SK-N-SH (cell line): ENCODE data around the gene SLC6A20. TPM values are rescaled to one million over a fixed set of nuclear protein-coding genes. Genes with fewer than 3 reads are reported as not detected.

Source experiments
- CTCF ChIA-PET: fragments of 300-600, 350-600 bp; formaldehyde crosslinking; extraction: SDS; loops from one replicate; lab custom pipeline; 2021; lab: Yijun Ruan, JAX
- POLR2A ChIA-PET: fragments of 350-600 bp; sonication (Branson Sonifier 250); formaldehyde crosslinking; extraction: SDS; loops from one replicate; lab custom pipeline; 2020; ENCODE audit warnings: antibody characterized with exemption, inconsistent platforms; lab: Yijun Ruan, JAX
- DNase-seq: peaks from one replicate; pipeline ENCODE4 v3.0.0; 2012
- H2AFZ ChIP-seq: fragments of 200-600 bp; sonication (generic); 2 replicates; pipeline ENCODE4 v1.8.1; 2016; ENCODE audit warnings: antibody characterized with exemption, mild to moderate bottlenecking, low read depth
- H3F3A ChIP-seq: fragments of 200-600 bp; sonication (generic); replicated peaks from 2 replicates; pipeline ENCODE3; 2016; ENCODE audit warnings: antibody characterized with exemption, mild to moderate bottlenecking; ENCODE audit not compliant: insufficient read depth
- H3K27ac ChIP-seq, 2 experiments: fragments of 200-500 bp in 1 of 2; fragments of 200-600 bp in 1 of 2; sonication (Bioruptor generic) in 1 of 2; sonication (generic), shearing (Covaris generic) in 1 of 2; 2 replicates each; pipeline versions ENCODE4 v1.5.1 to v1.6.1; 2014 to 2016; ENCODE audit warnings: low read depth in 2 of 2, inconsistent platforms in 1 of 2, low read length in 1 of 2, mild to moderate bottlenecking in 1 of 2, mixed read lengths in 1 of 2
- H3K27me3 ChIP-seq: fragments of 200-600 bp; sonication (generic), shearing (Covaris generic); 2 replicates; pipeline ENCODE4 v1.6.1; 2016; ENCODE audit warnings: mixed run types; ENCODE audit not compliant: insufficient read depth
- H3K36me3 ChIP-seq, 2 experiments: fragments of 200-500 bp in 1 of 2; fragments of 200-600 bp in 1 of 2; sonication (Bioruptor generic) in 1 of 2; sonication (generic) in 1 of 2; replicated peaks in 1 of 2; 2 replicates each; pipeline versions ENCODE3 to v1.5.1; 2014 to 2016; ENCODE audit warnings: low read length in 1 of 2, mild to moderate bottlenecking in 1 of 2; ENCODE audit not compliant: insufficient read depth in 2 of 2, control insufficient read depth in 1 of 2
- H3K4me1 ChIP-seq, 2 experiments: fragments of 200-500 bp in 1 of 2; fragments of 200-600 bp in 1 of 2; sonication (Bioruptor generic) in 1 of 2; sonication (generic), shearing (Covaris generic) in 1 of 2; 2 replicates each; pipeline versions ENCODE4 v1.5.1 to v1.6.1; 2014 to 2016; ENCODE audit warnings: low read depth in 1 of 2, low read length in 1 of 2, mixed run types in 1 of 2; ENCODE audit not compliant: insufficient read depth in 2 of 2, control insufficient read depth in 1 of 2
- H3K4me2 ChIP-seq: fragments of 200-600 bp; sonication (generic), shearing (Covaris generic); 2 replicates; pipeline ENCODE4 v1.6.1; 2017; ENCODE audit warnings: mixed run types
- H3K4me3 ChIP-seq, 2 experiments: fragments of 200-500 bp in 1 of 2; fragments of 200-600 bp in 1 of 2; sonication (Bioruptor generic) in 1 of 2; sonication (generic), shearing (Covaris generic) in 1 of 2; 2 replicates each; pipeline versions ENCODE4 v1.5.1 to v1.8.1; 2014 to 2016; ENCODE audit warnings: low read depth in 2 of 2, inconsistent platforms in 1 of 2, low read length in 1 of 2, mild to moderate bottlenecking in 1 of 2, mixed read lengths in 1 of 2, moderate library complexity in 1 of 2
- H3K79me2 ChIP-seq: fragments of 200-600 bp; sonication (generic); 2 replicates; pipeline ENCODE4 v1.8.1; 2017; ENCODE audit warnings: mild to moderate bottlenecking; ENCODE audit not compliant: insufficient read depth
- H3K9ac ChIP-seq: fragments of 200-600 bp; sonication (generic); 2 replicates; pipeline ENCODE4 v1.6.1; 2017; ENCODE audit warnings: mixed run types
- H3K9me2 ChIP-seq: fragments of 200-600 bp; sonication (generic); 2 replicates; pipeline ENCODE4 v1.6.1; 2017; ENCODE audit warnings: mixed run types
- H3K9me3 ChIP-seq: fragments of 200-600 bp; sonication (generic); 2 replicates; pipeline ENCODE4 v1.6.1; 2017; ENCODE audit warnings: mixed run types, mild to moderate bottlenecking, moderate library complexity
- H4K20me1 ChIP-seq: fragments of 200-600 bp; sonication (generic); 2 replicates; pipeline ENCODE4 v1.6.1; 2017; ENCODE audit warnings: mild to moderate bottlenecking, mixed run types; ENCODE audit not compliant: insufficient read depth
- CHD2 ChIP-seq: fragments of 150-350 bp; IDR thresholded peaks from 2 replicates; pipeline ENCODE4 v1.6.1; 2018; ENCODE audit warnings: low read length; ENCODE audit not compliant: partially characterized antibody
- EP300 ChIP-seq, 2 experiments: IDR thresholded peaks; 2 replicates each; pipeline versions ENCODE4 v1.4.0 to v1.6.1; 2012; ENCODE audit warnings: borderline replicate concordance in 1 of 2, low read depth in 1 of 2, low read length in 1 of 2
- FOXJ3 ChIP-seq: sonication (generic); formaldehyde crosslinking; IDR thresholded peaks from 2 replicates; pipeline ENCODE4 v1.5.1; 2020; ENCODE audit warnings: mild to moderate bottlenecking, missing genetic modification reagents
- FOXM1 ChIP-seq: IDR thresholded peaks from 2 replicates; pipeline ENCODE4 v1.4.0; 2012; ENCODE audit warnings: low read depth, mild to moderate bottlenecking
- GABPA ChIP-seq: IDR thresholded peaks from 2 replicates; pipeline ENCODE4 v1.4.0; 2012; ENCODE audit warnings: low read depth, mild to moderate bottlenecking
- IRF3 ChIP-seq: fragments of 150-350 bp; IDR thresholded peaks from 2 replicates; pipeline ENCODE4 v1.6.1; 2016; ENCODE audit warnings: mild to moderate bottlenecking, low read depth, low read length
- MAX ChIP-seq: IDR thresholded peaks from 2 replicates; pipeline ENCODE4 v1.4.0; 2012; ENCODE audit warnings: low read depth
- MEF2A ChIP-seq: IDR thresholded peaks from 2 replicates; pipeline ENCODE4 v1.4.0; 2012; ENCODE audit warnings: low read depth, borderline replicate concordance
- NRF1 ChIP-seq: IDR thresholded peaks from 2 replicates; pipeline ENCODE4 v1.6.1; 2012; ENCODE audit warnings: low read depth, mild to moderate bottlenecking, low read length
- PBX3 ChIP-seq: IDR thresholded peaks from 2 replicates; pipeline ENCODE4; 2012
- RAD21 ChIP-seq: IDR thresholded peaks from 2 replicates; pipeline ENCODE4 v1.6.1; 2012; ENCODE audit warnings: mild to moderate bottlenecking, low read length
- RCOR1 ChIP-seq: fragments of 150-350 bp; IDR thresholded peaks from 2 replicates; pipeline ENCODE4 v1.6.1; 2017; ENCODE audit warnings: antibody characterized with exemption, low read length
- RXRA ChIP-seq: IDR thresholded peaks from 2 replicates; pipeline ENCODE4 v1.4.0; 2012; ENCODE audit warnings: low read depth, mild to moderate bottlenecking, borderline replicate concordance
- SMC3 ChIP-seq: IDR thresholded peaks from 2 replicates; pipeline ENCODE4 v1.6.1; 2012; ENCODE audit warnings: low read depth, low read length, improper control_type of control experiment
- TAF1 ChIP-seq: IDR thresholded peaks from 2 replicates; pipeline ENCODE4 v1.6.1; 2012; ENCODE audit warnings: low read depth, mild to moderate bottlenecking, low read length, moderate library complexity, borderline replicate concordance
- TCF12 ChIP-seq: IDR thresholded peaks from 2 replicates; pipeline ENCODE4 v1.4.0; 2012
- TEAD4 ChIP-seq: IDR thresholded peaks from 2 replicates; pipeline ENCODE4 v1.4.0; 2012; ENCODE audit warnings: mild to moderate bottlenecking, borderline replicate concordance; ENCODE audit not compliant: insufficient read depth
- USF1 ChIP-seq: IDR thresholded peaks from 2 replicates; pipeline ENCODE4 v1.4.0; 2012; ENCODE audit warnings: low read depth, borderline replicate concordance
- YY1 ChIP-seq: IDR thresholded peaks from 2 replicates; pipeline ENCODE4 v1.4.0; 2012; ENCODE audit warnings: low read depth, mild to moderate bottlenecking
- ZBTB33 ChIP-seq: IDR thresholded peaks from 2 replicates; pipeline ENCODE4 v1.4.0; 2012; ENCODE audit warnings: low read depth, borderline replicate concordance
- WGBS: methylation state at CpG from one replicate; pipeline ENCODE4 v1.1.6; 2017; ENCODE audit warnings: low lambda C conversion rate; 5-methylcytosine and 5-hydroxymethylcytosine counted together
- polyA plus RNA-seq, 3 experiments: library from polyadenylated mRNA; depleted of rRNA; stranded (reverse); fragments of >200 nt; gene quantifications; 2 replicates each; pipeline ENCODE4 v1.2.3, GENCODE V29; 2012

SLC6A20 gene
- polyA plus RNA-seq, 1 of the 3 experiments (the other 2 are of a cell fraction): not detected

- TF ChIP-seq PBX3: peak; percentile 31; the same call in 1 of the 2 replicates
- TF ChIP-seq MAX: no peak
- no peak for TF ChIP-seq FOXM1
- no peak for TF ChIP-seq RCOR1
- no peak for TF ChIP-seq YY1
- TF ChIP-seq EP300 (IDR thresholded peaks at IDR 0.05; ENCODE audit: borderline replicate concordance in 1 of 2, low read depth in 1 of 2, low read length in 1 of 2): 0 out of 4 replicates have a peak, but pooled peaks of 1 of the 2 experiments have one; percentile 12
- no peak for TF ChIP-seq ZBTB33
- TF ChIP-seq GABPA: no peak
Observed at GRCh38 chr3:45712434-45713110, 83.8 kb downstream of the SLC6A20 start (continued).

- H3K27ac ChIP-seq: peak overlapping the region in 1 of 2 experiments; percentile 63; a peak in 2 of 4 replicates
- H3K9me3 ChIP-seq: no peaks in the 10 kb centered on the region
- WGBS: 95% methylated on average over 4 of the region's 4 CpGs
- no peak for DNase-seq
- ChIA-PET CTCF (no interaction called here), POLR2A (no interaction called here)
- H3K79me2 ChIP-seq: peaks cover 6% of the 10 kb centered on the region; the same call in 1 of the 2 replicates
- no peaks in the 10 kb centered on the region for H3K27me3 ChIP-seq
- peaks cover 51 to 52% of the 10 kb centered on the region in 2 experiments for H3K36me3 ChIP-seq
- no peak overlapping the region for H2AFZ ChIP-seq
- H3K4me1 ChIP-seq: peaks cover 2 to 7% of the 10 kb centered on the region in 2 experiments; a peak in 2 of 4 replicates
- H3K9me2 ChIP-seq: no peaks in the 10 kb centered on the region
- no peak overlapping the region for H3K9ac ChIP-seq
- H3K4me3 ChIP-seq: no peak overlapping the region
- TF ChIP-seq USF1: no peak
- TF ChIP-seq RCOR1: no peak
- no peak for TF ChIP-seq SMC3
- TF ChIP-seq MEF2A: no peak
- TF ChIP-seq IRF3: no peak
- TF ChIP-seq CHD2: no peak
- no peak for TF ChIP-seq PBX3
- TF ChIP-seq FOXJ3 (CRISPR knock-in tag): no peak
- TF ChIP-seq RAD21: no peak
- TF ChIP-seq TCF12: no peak
- TF ChIP-seq RXRA: no peak
- TF ChIP-seq GABPA: no peak
- TF ChIP-seq TEAD4: no peak
- TF ChIP-seq NRF1: no peak
- TF ChIP-seq EP300 (IDR thresholded peaks at IDR 0.05; ENCODE audit: borderline replicate concordance in 1 of 2, low read depth in 1 of 2, low read length in 1 of 2): no peak
- TF ChIP-seq TAF1: no peak
- TF ChIP-seq, all 33 proteins: peak for 0
- H4K20me1 ChIP-seq: peaks cover 4% of the 10 kb centered on the region; the same call in 1 of the 2 replicates
- H3F3A ChIP-seq: peaks cover 20% of the 10 kb centered on the region
- H3K4me2 ChIP-seq: 0 out of 2 replicates have a peak overlapping the region, but pooled peaks have one; percentile 19
Observed at GRCh38 chr3:45711931-45712330, 84.4 kb downstream of the SLC6A20 start.
